ENCODE data around the gene GPHA2. TPM values are rescaled to one million over a fixed set of nuclear protein-coding genes. Genes with fewer than 3 reads are reported as not detected.

GPHA2 gene
- total and polyA plus RNA-seq, 12 donors = 0.67 TPM; not detected in 11

- H3K36me3 ChIP-seq (replicated peaks in 1 of 2) = no peaks in the 10 kb centered on the region
- peak; percentile 67 to 86 (median 79) for DNase-seq
- WGBS, 4 donors = 7 to 22% (median 12%) methylated on average over 15 to 33 of the region's 34 CpGs
- TF ChIP-seq CTCF (IDR thresholded peaks at IDR 0.05) = peak; percentile 86 to 99 (median 94)
- no peak for TF ChIP-seq POLR2A (IDR thresholded peaks at IDR 0.05)
- intact Hi-C loops (cut with DNase I) = no loop called here
- no peaks in the 10 kb centered on the region for H3K9me3 ChIP-seq (replicated peaks in 1 of 3)
- H3K27ac ChIP-seq = peak overlapping the region in 1 of 5 donors; percentile 48
- H3K4me1 ChIP-seq (replicated peaks in 1 of 2) = peaks cover 4 to 11% of the 10 kb centered on the region in 2 donors
- peak overlapping the region in 1 of 4 donors; percentile 34 for H3K4me3 ChIP-seq
- H3K27me3 ChIP-seq = no peaks in the 10 kb centered on the region
Measured at GRCh38 chr11:64887757-64888405, 47.8 kb downstream of the GPHA2 start.

GRCh38 chr11:64887234-64887756, 48.4 kb downstream of the GPHA2 start:
- DNase-seq = no peak
- Histone ChIP-seq H3K36me3 (replicated peaks in 1 of 2) (no peaks in the 10 kb centered on the region), H3K4me1 (replicated peaks in 1 of 2) (peaks cover 4 to 11% of the 10 kb centered on the region in 2 donors), H3K9me3 (replicated peaks in 1 of 3) (no peaks in the 10 kb centered on the region), H3K27me3 (no peaks in the 10 kb centered on the region), H3K4me3 (no peak overlapping the region), H3K27ac (peak overlapping the region in 1 of 5 donors; percentile 48)
- 81 to 85% (median 83%) methylated on average over 8 of the region's 8 CpGs for WGBS, 4 donors
- TF ChIP-seq CTCF (IDR thresholded peaks at IDR 0.05) = no peak
- TF ChIP-seq POLR2A (IDR thresholded peaks at IDR 0.05) = no peak
- intact Hi-C loops (cut with DNase I) = no loop called here

- H3K27me3 ChIP-seq = no peaks in the 10 kb centered on the region
- WGBS, 4 donors = 70 to 81% (median 71%) methylated on average over 13 to 15 of the region's 15 CpGs
- peak in 2 of 7 donors; percentile 61 to 72 for DNase-seq
- H3K4me1 ChIP-seq (replicated peaks in 1 of 2) = peaks cover 4 to 11% of the 10 kb centered on the region in 2 donors
- no peaks in the 10 kb centered on the region for H3K36me3 ChIP-seq (replicated peaks in 1 of 2)
- H3K4me3 ChIP-seq = no peak overlapping the region
- TF ChIP-seq POLR2A (IDR thresholded peaks at IDR 0.05) = no peak
- TF ChIP-seq CTCF (IDR thresholded peaks at IDR 0.05) = no peak
- H3K27ac ChIP-seq = peak overlapping the region in 3 of 5 donors; percentile 45 to 66 (median 46)
- H3K9me3 ChIP-seq (replicated peaks in 1 of 3) = no peaks in the 10 kb centered on the region
- intact Hi-C loops (cut with DNase I) = no loop called here
Measured at GRCh38 chr11:64885367-64886286, 50.1 kb downstream of the GPHA2 start.

MicroRNAs encoded within 50 kb of the gene (microRNA counts, 767-probe panel; counts per million panel counts)
- microRNA hsa-miR-192-5p = 0 to 2,316 counts per million in 2 donors

Small RNA genes within 50 kb of the gene (microRNA-seq; reads per million reads assigned to microRNA genes)
- gene MIR6749 (0 to 0.45 (median 0.38) reads per million in 3 donors), gene MIR6750 (0 to 0.57 (median 0.45) reads per million in 3 donors)

Small RNA genes within 50 kb of the gene (small RNA-seq; reads per million reads assigned to genes)
- gene MIR6749 = 0 reads per million in 2 donors
- gene MIR6750 = 0 reads per million in 2 donors

Other genes with a start within 250 kb of the GPHA2 start
- gene NRXN2, start 212.7 kb downstream of the GPHA2 start, total RNA-seq = 10 to 100 TPM in 3 of 9 donors, 1 to 10 TPM in 6; 1.7 to 17.1 (median 4.4) TPM
- gene NRXN2, start 212.7 kb downstream of the GPHA2 start, polyA plus RNA-seq = 10 to 100 TPM in 1 of 3 donors, 1 to 10 TPM in 2; 3.3 to 13.6 (median 6.2) TPM
- gene RASGRP2, start 191.8 kb downstream of the GPHA2 start, total RNA-seq = 10 to 100 TPM in 5 of 9 donors, 1 to 10 TPM in 4; 3.6 to 23.9 (median 11.1) TPM
- 10 to 100 TPM in 2 of 3 donors, 1 to 10 TPM in 1; 5.4 to 81.9 (median 35.0) TPM for gene RASGRP2, start 191.8 kb downstream of the GPHA2 start, polyA plus RNA-seq
- gene PYGM, start 175.9 kb downstream of the GPHA2 start, total RNA-seq = 10 to 100 TPM in 1 of 9 donors, 1 to 10 TPM in 8; 1.4 to 10.1 (median 3.4) TPM
- 1 to 10 TPM; 2.4 to 5.1 (median 4.8) TPM for gene PYGM, start 175.9 kb downstream of the GPHA2 start, polyA plus RNA-seq
- 100 to 1,000 TPM in 8 of 9 donors, 10 to 100 TPM in 1; 76.2 to 395 (median 229) TPM for gene SF1, start 157.4 kb downstream of the GPHA2 start, total RNA-seq
- gene SF1, start 157.4 kb downstream of the GPHA2 start, polyA plus RNA-seq = 100 to 1,000 TPM; 150 to 197 (median 178) TPM
- gene MAP4K2, start 132.7 kb downstream of the GPHA2 start, total RNA-seq = 10 to 100 TPM; 12.9 to 34.8 (median 18.7) TPM
- gene MAP4K2, start 132.7 kb downstream of the GPHA2 start, polyA plus RNA-seq = 10 to 100 TPM in 2 of 3 donors, 1 to 10 TPM in 1; 6.4 to 57.7 (median 27.7) TPM
- 10 to 100 TPM; 15.3 to 50.6 (median 28.4) TPM for gene MEN1, start 125.3 kb downstream of the GPHA2 start, total RNA-seq
- gene MEN1, start 125.3 kb downstream of the GPHA2 start, polyA plus RNA-seq = 10 to 100 TPM; 21.4 to 32.8 (median 29.1) TPM
- gene CDC42BPG, start 91.2 kb downstream of the GPHA2 start, total RNA-seq = 10 to 100 TPM in 2 of 9 donors, 1 to 10 TPM in 7; 3.1 to 12.9 (median 9.1) TPM
- gene CDC42BPG, start 91.2 kb downstream of the GPHA2 start, polyA plus RNA-seq = 1 to 10 TPM; 3.3 to 7.4 (median 4.9) TPM
- gene EHD1, start 57.3 kb downstream of the GPHA2 start, total RNA-seq = 100 to 1,000 TPM in 1 of 9 donors, 10 to 100 TPM in 8; 38.5 to 107 (median 55.8) TPM
- 10 to 100 TPM; 14.3 to 50.4 (median 20.0) TPM for gene EHD1, start 57.3 kb downstream of the GPHA2 start, polyA plus RNA-seq
- 10 to 100 TPM in 8 of 9 donors, 1 to 10 TPM in 1; 7.6 to 43.5 (median 33.8) TPM for gene ATG2A, start 18.7 kb downstream of the GPHA2 start, total RNA-seq
- gene ATG2A, start 18.7 kb downstream of the GPHA2 start, polyA plus RNA-seq = 10 to 100 TPM in 2 of 3 donors, 1 to 10 TPM in 1; 3.6 to 43.3 (median 32.4) TPM
- 10 to 100 TPM in 8 of 9 donors, 1 to 10 TPM in 1; 7.8 to 26.6 (median 20.4) TPM for gene PPP2R5B, start 11.2 kb downstream of the GPHA2 start, total RNA-seq
- 10 to 100 TPM; 10.7 to 51.3 (median 25.6) TPM for gene PPP2R5B, start 11.2 kb downstream of the GPHA2 start, polyA plus RNA-seq
- gene MAJIN, start 36.2 kb upstream of the GPHA2 start, total RNA-seq = not detected
- gene MAJIN, start 36.2 kb upstream of the GPHA2 start, polyA plus RNA-seq = under 1 TPM in 2 of 3 donors, not detected in 1; 0.24 to 0.29 TPM
- 10 to 100 TPM in 2 of 9 donors, 1 to 10 TPM in 6, under 1 TPM in 1; 0.67 to 34.5 (median 6.4) TPM for gene BATF2, start 61.1 kb upstream of the GPHA2 start, total RNA-seq
- gene BATF2, start 61.1 kb upstream of the GPHA2 start, polyA plus RNA-seq = 1 to 10 TPM; 3.3 to 8.5 (median 3.7) TPM
- gene ARL2, start 78.3 kb upstream of the GPHA2 start, total RNA-seq = 100 to 1,000 TPM in 6 of 9 donors, 10 to 100 TPM in 3; 81.0 to 231 (median 109) TPM
- gene ARL2, start 78.3 kb upstream of the GPHA2 start, polyA plus RNA-seq = 100 to 1,000 TPM in 2 of 3 donors, 10 to 100 TPM in 1; 66.5 to 151 (median 128) TPM
- 10 to 100 TPM; 21.0 to 35.9 (median 23.4) TPM for gene SNX15, start 91.5 kb upstream of the GPHA2 start, total RNA-seq
- gene SNX15, start 91.5 kb upstream of the GPHA2 start, polyA plus RNA-seq = 10 to 100 TPM; 16.4 to 22.0 (median 18.7) TPM
- gene SAC3D1, start 105.3 kb upstream of the GPHA2 start, total RNA-seq = 10 to 100 TPM in 7 of 9 donors, 1 to 10 TPM in 2; 7.4 to 23.6 (median 15.4) TPM
- gene SAC3D1, start 105.3 kb upstream of the GPHA2 start, polyA plus RNA-seq = 10 to 100 TPM in 1 of 3 donors, 1 to 10 TPM in 2; 4.4 to 10.1 (median 7.5) TPM
- 10 to 100 TPM in 2 of 9 donors, 1 to 10 TPM in 7; 1.3 to 15.7 (median 4.9) TPM for gene NAALADL1, start 122.7 kb upstream of the GPHA2 start, total RNA-seq
- gene NAALADL1, start 122.7 kb upstream of the GPHA2 start, polyA plus RNA-seq = 10 to 100 TPM in 1 of 3 donors, 1 to 10 TPM in 2; 2.5 to 11.0 (median 8.7) TPM
- 1 to 10 TPM in 7 of 9 donors, under 1 TPM in 2; 0.35 to 10.0 (median 1.4) TPM for gene CDCA5, start 148.1 kb upstream of the GPHA2 start, total RNA-seq
- 1 to 10 TPM in 1 of 3 donors, under 1 TPM in 2; 0.40 to 1.6 (median 0.88) TPM for gene CDCA5, start 148.1 kb upstream of the GPHA2 start, polyA plus RNA-seq
- gene ZFPL1, start 148.3 kb upstream of the GPHA2 start, total RNA-seq = 10 to 100 TPM; 33.7 to 59.6 (median 39.4) TPM
- gene ZFPL1, start 148.3 kb upstream of the GPHA2 start, polyA plus RNA-seq = 10 to 100 TPM; 34.7 to 90.3 (median 71.3) TPM
- gene VPS51, start 160.3 kb upstream of the GPHA2 start, total RNA-seq = 100 to 1,000 TPM in 7 of 9 donors, 10 to 100 TPM in 2; 72.1 to 269 (median 154) TPM
- 100 to 1,000 TPM in 2 of 3 donors, 10 to 100 TPM in 1; 28.0 to 151 (median 140) TPM for gene VPS51, start 160.3 kb upstream of the GPHA2 start, polyA plus RNA-seq
- 1,000 to 10,000 TPM in 2 of 9 donors, 100 to 1,000 TPM in 7; 278 to 1,807 (median 711) TPM for gene TM7SF2, start 176.0 kb upstream of the GPHA2 start, total RNA-seq
- gene TM7SF2, start 176.0 kb upstream of the GPHA2 start, polyA plus RNA-seq = 100 to 1,000 TPM; 259 to 849 (median 589) TPM
- 10 to 100 TPM in 8 of 9 donors, 1 to 10 TPM in 1; 7.8 to 30.0 (median 20.3) TPM for gene ZNHIT2, start 181.8 kb upstream of the GPHA2 start, total RNA-seq
- 10 to 100 TPM in 2 of 3 donors, under 1 TPM in 1; 0.48 to 39.8 (median 32.1) TPM for gene ZNHIT2, start 181.8 kb upstream of the GPHA2 start, polyA plus RNA-seq
- 1,000 to 10,000 TPM in 5 of 9 donors, 100 to 1,000 TPM in 4; 361 to 1,303 (median 1,029) TPM for gene FAU, start 186.2 kb upstream of the GPHA2 start, total RNA-seq
- gene FAU, start 186.2 kb upstream of the GPHA2 start, polyA plus RNA-seq = 1,000 to 10,000 TPM in 2 of 3 donors, 100 to 1,000 TPM in 1; 656 to 2,488 (median 2,066) TPM
- 100 to 1,000 TPM; 113 to 180 (median 139) TPM for gene MRPL49, start 186.4 kb upstream of the GPHA2 start, total RNA-seq
- 100 to 1,000 TPM in 1 of 3 donors, 10 to 100 TPM in 2; 32.7 to 122 (median 33.9) TPM for gene MRPL49, start 186.4 kb upstream of the GPHA2 start, polyA plus RNA-seq
- 100 to 1,000 TPM in 1 of 9 donors, 10 to 100 TPM in 7, 1 to 10 TPM in 1; 9.7 to 119 (median 61.4) TPM for gene SYVN1, start 198.6 kb upstream of the GPHA2 start, total RNA-seq
- gene SYVN1, start 198.6 kb upstream of the GPHA2 start, polyA plus RNA-seq = 100 to 1,000 TPM in 1 of 3 donors, 10 to 100 TPM in 2; 46.0 to 124 (median 58.5) TPM
- not detected for gene SPDYC, start 234.3 kb upstream of the GPHA2 start, total RNA-seq
- gene SPDYC, start 234.3 kb upstream of the GPHA2 start, polyA plus RNA-seq = under 1 TPM in 1 of 3 donors, not detected in 2; 0.10 TPM
- 100 to 1,000 TPM in 7 of 9 donors, 10 to 100 TPM in 2; 20.6 to 333 (median 141) TPM for gene CAPN1, start 246.0 kb upstream of the GPHA2 start, total RNA-seq
- gene CAPN1, start 246.0 kb upstream of the GPHA2 start, polyA plus RNA-seq = 100 to 1,000 TPM in 2 of 3 donors, 10 to 100 TPM in 1; 33.0 to 131 (median 106) TPM